Subcutaneous preadipocyte (primary cell): ENCODE measurements around the gene LRRC30. TPM values are rescaled to one million over a fixed set of nuclear protein-coding genes. Genes with fewer than 3 reads are reported as not detected.

ENCODE experiments used
- total RNA-seq: library from RNA; depleted of rRNA; stranded (reverse); fragments of >200 nt; gene quantifications from 2 replicates; pipeline ENCODE4 v1.2.3, GENCODE V29; 2012

Gene LRRC30
- total RNA-seq = not detected in 2 replicates

GRCh38 chr18:7230626-7231349 is at the start of gene LRRC30:
Gene LRRC30, plus strand, starts transcription at chr18:7231089. Its CDS starts 50 bp downstream, at chr18:7231139.

Other genes starting within 250 kb of the LRRC30 start
- gene LAMA1, start 113.3 kb upstream of the LRRC30 start, total RNA-seq = 47.7 and 48.1 TPM in 2 replicates